ENCODE measurements around the gene PPID.
"Not testable (repeated sequence)": the region's sequence is repeated elsewhere in the genome, so short reads cannot be mapped to it uniquely, and the experiment has no call there.

PPID gene

GRCh38 chr4:158666892-158667291, 56.3 kb downstream of the PPID start:
- DNase-seq (ENCODE audit: low read depth): no peak

- DNase-seq (ENCODE audit: low read depth): no peak
Observed at GRCh38 chr4:158664806-158665205, 58.4 kb downstream of the PPID start.

DNA sequence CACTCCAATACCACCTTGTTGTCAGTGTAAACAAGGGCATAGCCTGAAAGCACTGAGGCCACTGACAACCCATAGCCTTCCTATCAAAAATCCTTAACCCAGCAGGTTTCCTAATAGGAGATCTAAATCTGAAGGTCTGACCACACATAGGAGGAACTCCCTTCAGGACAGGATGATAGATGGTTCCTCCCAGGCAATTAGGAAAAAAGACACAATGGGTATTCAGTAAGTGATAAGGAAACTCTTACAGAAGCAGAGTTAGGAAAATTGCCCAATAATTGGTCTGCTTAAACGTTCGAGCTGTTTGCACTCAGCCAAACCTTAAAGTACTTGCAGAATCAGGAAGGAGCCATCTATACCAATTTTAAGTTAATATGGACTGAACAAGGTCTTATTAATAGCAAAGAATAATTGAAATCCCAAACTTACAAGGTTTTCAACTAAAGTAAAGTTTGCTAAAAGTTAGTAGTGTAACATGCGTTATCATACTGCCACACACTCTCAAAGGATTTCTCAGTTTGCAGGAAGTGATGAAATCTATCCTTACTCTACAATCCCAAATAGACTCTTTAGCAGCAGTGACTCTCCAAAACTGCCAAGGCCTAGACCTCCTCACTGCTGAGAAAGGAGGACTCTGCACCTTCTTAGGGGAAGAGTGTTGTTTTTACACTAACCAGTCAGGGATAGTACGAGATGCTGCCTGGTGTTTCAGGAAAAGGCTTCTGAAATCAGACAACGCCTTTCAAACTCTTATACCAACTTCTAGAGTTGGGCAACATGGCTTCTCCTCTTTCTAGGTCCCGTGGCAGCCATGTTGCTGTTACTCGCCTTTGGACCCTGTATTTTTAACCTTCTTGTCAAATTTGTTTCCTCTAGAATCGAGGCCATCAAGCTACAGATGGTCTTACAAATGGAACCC, 59.2 kb downstream of the PPID start:
- DNase-seq (ENCODE audit: low read depth): not testable (repeated sequence)

- not testable (repeated sequence) for DNase-seq (ENCODE audit: low read depth)
Observed at GRCh38 chr4:158663255-158663654, 59.9 kb downstream of the PPID start.

Measured in activated T-helper 9 cell treated with anti-CD3 and anti-CD28 coated beads, Interleukin-2, amount 50 U/mL, for 16 hours (primary cell).